Urinary bladder (tissue), 4 donors: ENCODE data around the gene TNC. TPM values are rescaled to one million over a fixed set of nuclear protein-coding genes. Genes with fewer than 3 reads are reported as not detected.

Source experiments
- DNase-seq: peaks from one replicate; pipeline ENCODE4 v3.0.0-alpha.2; 2015; ENCODE audit errors: extremely low spot score
- H3K27ac ChIP-seq: one replicate; pipeline ENCODE4 v1.5.1; 2013; ENCODE audit warnings: low read depth, mild to moderate bottlenecking, moderate library complexity
- H3K36me3 ChIP-seq: one replicate; pipeline ENCODE4 v1.6.1; 2013; ENCODE audit warnings: mild to moderate bottlenecking, moderate library complexity; ENCODE audit not compliant: insufficient read depth
- H3K4me1 ChIP-seq: one replicate; pipeline ENCODE4 v1.6.1; 2013; ENCODE audit warnings: mild to moderate bottlenecking, moderate library complexity; ENCODE audit not compliant: insufficient read depth
- H3K4me3 ChIP-seq: one replicate; pipeline ENCODE4 v1.5.1; 2013; ENCODE audit warnings: low read depth, low read length
- whole genome bisulfite sequencing: extraction: QIAGEN DNeasy Blood & Tissue Kit; methylation state at CpG from one replicate; pipeline ENCODE4 v1.1.7; 2013; 5-methylcytosine and 5-hydroxymethylcytosine counted together
- polyA plus RNA-seq: library from polyadenylated mRNA; stranded (reverse); fragments of 200-250 nt; gene quantifications from one replicate; pipeline ENCODE4 v1.2.3, GENCODE V29; 2013
- total RNA-seq: library from RNA; depleted of rRNA; stranded (reverse); fragments of >200 nt; gene quantifications from one replicate; pipeline ENCODE4 v1.2.3, GENCODE V29; 2014
- donor health status: healthy with polysubstance abuse.
- donor health status: healthy.

TNC gene
- total and polyA plus RNA-seq, 2 donors, result 43.5 to 155 TPM

GRCh38 chr9:115126404-115126803 lies 8.4 kb upstream of the TNC start:
- 57% methylated on average over 2 of the region's 2 CpGs for WGBS
- no peak overlapping the region for H3K27ac ChIP-seq
- H3K4me3 ChIP-seq, result no peak overlapping the region
- no peaks in the 10 kb centered on the region for H3K4me1 ChIP-seq
- H3K36me3 ChIP-seq, result no peaks in the 10 kb centered on the region
- no peak for DNase-seq

GRCh38 chr9:115122937-115123336 lies 5.0 kb upstream of the TNC start:
- no peaks in the 10 kb centered on the region for H3K4me1 ChIP-seq
- DNase-seq, result no peak
- 85% methylated on average over 5 of the region's 5 CpGs for WGBS

GRCh38 chr9:115121181-115121580 lies 3.2 kb upstream of the TNC start:
- Histone ChIP-seq H3K27ac (no peak overlapping the region), H3K4me1 (no peaks in the 10 kb centered on the region), H3K36me3 (no peaks in the 10 kb centered on the region), H3K4me3 (no peak overlapping the region)
- DNase-seq, result no peak

More at GRCh38 chr9:115122937-115123336, 5.0 kb upstream of the TNC start:
- Histone ChIP-seq H3K27ac (no peak overlapping the region), H3K36me3 (no peaks in the 10 kb centered on the region), H3K4me3 (no peak overlapping the region)

GRCh38 chr9:115118879-115119218 lies 892 bp upstream of the TNC start:
- WGBS, result 4% methylated on average over 8 of the region's 8 CpGs
- no peak overlapping the region for H3K27ac ChIP-seq
- H3K4me3 ChIP-seq, result peak overlapping the region; percentile 25
- H3K36me3 ChIP-seq, result no peaks in the 10 kb centered on the region
- H3K4me1 ChIP-seq, result no peaks in the 10 kb centered on the region
- no peak for DNase-seq

GRCh38 chr9:115116421-115117284 lies 1.3 kb downstream of the TNC start:
- no peak overlapping the region for H3K27ac ChIP-seq
- peak overlapping the region; percentile 27 for H3K4me3 ChIP-seq
- no peaks in the 10 kb centered on the region for H3K36me3 ChIP-seq
- 53% methylated on average over 8 of the region's 8 CpGs for WGBS
- no peak for DNase-seq
- H3K4me1 ChIP-seq, result no peaks in the 10 kb centered on the region

- Histone ChIP-seq H3K27ac (no peak overlapping the region), H3K4me1 (no peaks in the 10 kb centered on the region), H3K4me3 (no peak overlapping the region), H3K36me3 (no peaks in the 10 kb centered on the region)
- WGBS, result 38% methylated on average over 1 of the region's 1 CpG
- DNase-seq, result no peak
Measured at GRCh38 chr9:115115924-115116323, 2.0 kb downstream of the TNC start.

GRCh38 chr9:115115117-115115880 lies 2.7 kb downstream of the TNC start:
- H3K4me3 ChIP-seq, result no peak overlapping the region
- no peak overlapping the region for H3K27ac ChIP-seq
- 69% methylated on average over 2 of the region's 2 CpGs for WGBS
- DNase-seq, result no peak
- H3K36me3 ChIP-seq, result no peaks in the 10 kb centered on the region
- no peaks in the 10 kb centered on the region for H3K4me1 ChIP-seq

- Histone ChIP-seq H3K36me3 (no peaks in the 10 kb centered on the region), H3K4me1 (no peaks in the 10 kb centered on the region), H3K4me3 (no peak overlapping the region), H3K27ac (no peak overlapping the region)
- 68% methylated on average over 2 of the region's 2 CpGs for WGBS
- no peak for DNase-seq
Measured at GRCh38 chr9:115114546-115114945, 3.4 kb downstream of the TNC start.

GRCh38 chr9:115114084-115114483 lies 3.9 kb downstream of the TNC start:
- Histone ChIP-seq H3K4me3 (no peak overlapping the region), H3K4me1 (no peaks in the 10 kb centered on the region)

GRCh38 chr9:115111874-115112273 lies 6.1 kb downstream of the TNC start:
- Histone ChIP-seq H3K36me3 (no peaks in the 10 kb centered on the region), H3K4me1 (no peaks in the 10 kb centered on the region), H3K4me3 (no peak overlapping the region), H3K27ac (peak overlapping the region; percentile 6)
- WGBS, result 54% methylated on average over 4 of the region's 4 CpGs
- no peak for DNase-seq

More at GRCh38 chr9:115114084-115114483, 3.9 kb downstream of the TNC start:
- no peaks in the 10 kb centered on the region for H3K36me3 ChIP-seq
- DNase-seq, result no peak
- WGBS, result 86% methylated on average over 4 of the region's 4 CpGs
- no peak overlapping the region for H3K27ac ChIP-seq

GRCh38 chr9:115109486-115109885 lies 8.5 kb downstream of the TNC start:
- no peak for DNase-seq
- Histone ChIP-seq H3K27ac (no peak overlapping the region), H3K36me3 (no peaks in the 10 kb centered on the region), H3K4me1 (no peaks in the 10 kb centered on the region), H3K4me3 (no peak overlapping the region)
- WGBS, result 89% methylated on average over 1 of the region's 1 CpG

- Histone ChIP-seq H3K4me1 (no peaks in the 10 kb centered on the region), H3K4me3 (no peak overlapping the region)
- 92% methylated on average over 2 of the region's 2 CpGs for WGBS
Measured at GRCh38 chr9:115107701-115108100, 10.3 kb downstream of the TNC start.

GRCh38 chr9:115106642-115107041 lies 11.3 kb downstream of the TNC start:
- no peak overlapping the region for H3K4me3 ChIP-seq
- no peak overlapping the region for H3K27ac ChIP-seq
- H3K4me1 ChIP-seq, result no peaks in the 10 kb centered on the region
- WGBS, result 48% methylated on average over 2 of the region's 2 CpGs
- no peak for DNase-seq
- H3K36me3 ChIP-seq, result no peaks in the 10 kb centered on the region

More at GRCh38 chr9:115107701-115108100, 10.3 kb downstream of the TNC start:
- no peak overlapping the region for H3K27ac ChIP-seq
- H3K36me3 ChIP-seq, result no peaks in the 10 kb centered on the region
- no peak for DNase-seq

GRCh38 chr9:115106001-115106400 lies 12.0 kb downstream of the TNC start:
- Histone ChIP-seq H3K27ac (peak overlapping the region; percentile 10), H3K4me1 (no peaks in the 10 kb centered on the region), H3K36me3 (no peaks in the 10 kb centered on the region), H3K4me3 (no peak overlapping the region)
- DNase-seq, result no peak
- 73% methylated on average over 1 of the region's 1 CpG for WGBS
